CD4-positive, alpha-beta T cell (primary cell): ENCODE measurements around the gene ZNF860. TPM values are rescaled to one million over a fixed set of nuclear protein-coding genes. Genes with fewer than 3 reads are reported as not detected.

ENCODE experiments used
- ATAC-seq: fragments of 200-7000 bp; cut with Tn5 transposase; one replicate; pipeline ENCODE4 v1.10.0; 2022; ENCODE audit warnings: mild to moderate bottlenecking; ENCODE audit not compliant: poor library complexity
- CTCF ChIA-PET: fragments of 350-600 bp; sonication (Branson Sonifier 250); formaldehyde crosslinking; loops from one replicate; lab custom pipeline; 2021; ENCODE audit warnings: antibody characterized with exemption, inconsistent platforms; lab: Charles Lee
- POLR2A ChIA-PET: fragments of 350-600 bp; sonication (Branson Sonifier 250); formaldehyde crosslinking; loops from one replicate; lab custom pipeline; 2021; ENCODE audit warnings: antibody characterized with exemption, inconsistent platforms; lab: Charles Lee
- DNase-seq, 14 experiments: peaks; one replicate each; pipeline ENCODE4 v3.0.0-alpha.2; 2013 to 2020; ENCODE audit warnings: mixed read lengths in 2 of 14
- H3K27ac ChIP-seq, 2 donors: one replicate each; pipeline versions ENCODE4 v1.5.1 to v1.7.0; 2013; ENCODE audit warnings: low read length in 2 of 2, low read depth in 1 of 2, mild to moderate bottlenecking in 1 of 2
- H3K27me3 ChIP-seq, 2 experiments: 1 replicate in 1 of 2; 2 replicates in 1 of 2; pipeline versions ENCODE4 v1.6.1 to v1.7.0; 2013; ENCODE audit warnings: low read length in 2 of 2, control low read depth in 1 of 2, mild to moderate bottlenecking in 1 of 2, moderate library complexity in 1 of 2; ENCODE audit not compliant: insufficient read depth in 2 of 2, control insufficient read depth in 1 of 2
- H3K36me3 ChIP-seq: one replicate; pipeline ENCODE4 v1.6.1; 2013; ENCODE audit warnings: low read length, control low read depth; ENCODE audit not compliant: insufficient read depth
- H3K4me1 ChIP-seq: one replicate; pipeline ENCODE4 v1.6.1; 2013; ENCODE audit warnings: low read length, control low read depth; ENCODE audit not compliant: insufficient read depth
- H3K4me3 ChIP-seq: one replicate; pipeline ENCODE4 v1.5.1; 2013; ENCODE audit warnings: mild to moderate bottlenecking, low read length, moderate library complexity
- H3K9me3 ChIP-seq, 2 experiments: 1 replicate in 1 of 2; 2 replicates in 1 of 2; pipeline versions ENCODE4 v1.6.1 to v1.7.0; 2013; ENCODE audit warnings: low read length in 2 of 2, mild to moderate bottlenecking in 2 of 2, control low read depth in 1 of 2, moderate library complexity in 1 of 2; ENCODE audit not compliant: control insufficient read depth in 1 of 2, insufficient read depth in 1 of 2
- H3K27ac Mint-ChIP-seq: one replicate; pipeline ENCODE4 v1.8.0; 2020; ENCODE audit warnings: mixed read lengths
- H3K27me3 Mint-ChIP-seq: one replicate; pipeline ENCODE4 v1.8.0; 2021; ENCODE audit warnings: mixed read lengths
- H3K36me3 Mint-ChIP-seq: one replicate; pipeline ENCODE4 v1.8.0; 2021; ENCODE audit warnings: low read depth, mixed read lengths
- H3K4me1 Mint-ChIP-seq: one replicate; pipeline ENCODE4 v1.8.0; 2021; ENCODE audit warnings: low read depth, mixed read lengths
- H3K4me3 Mint-ChIP-seq: one replicate; pipeline ENCODE4 v1.8.0; 2020; ENCODE audit warnings: mild to moderate bottlenecking, mixed read lengths
- H3K9me3 Mint-ChIP-seq: one replicate; pipeline ENCODE4 v1.8.0; 2020; ENCODE audit warnings: mixed read lengths
- intact Hi-C, 2 experiments: fragments of 100-400 bp; cut with DNase I in 1 of 2; cut with micrococcal nuclease in 1 of 2; formaldehyde crosslinking; loops; one replicate each; pipeline versions ENCODE4 v1.15.1 to v1.9.0; 2023 to 2025; cut with DNase I, micrococcal nuclease
- total RNA-seq, 174 experiments: library from RNA in 2 of 174; stranded (reverse) in 2 of 174; gene quantifications; one replicate each; pipeline ENCODE4 v1.2.3 and lab custom pipeline; 2021 to 2026
- TF ChIP-seq, protein P1 (sequence below): fragments of 200-600 bp; IDR thresholded peaks from one replicate; pipeline ENCODE4 v1.8.0; 2022; ENCODE audit warnings: antibody characterized with exemption, mild to moderate bottlenecking

Gene ZNF860
- total RNA-seq, 2 experiments from 2014 or later, result not detected

- Histone ChIP-seq H3K4me3 (no peak overlapping the region), H3K9me3 (peaks cover 10 to 14% of the 10 kb centered on the region in 2 experiments), H3K27ac (no peak overlapping the region), H3K27me3 (peaks cover 0 to 2% of the 10 kb centered on the region in 2 experiments), H3K36me3 (no peaks in the 10 kb centered on the region), H3K4me1 (no peaks in the 10 kb centered on the region)
- DNase-seq (no peak), ATAC-seq (no peak)
- ChIA-PET POLR2A (no interaction called here), CTCF (no interaction called here)
- Mint-ChIP-seq H3K4me3 (no peak overlapping the region), H3K27ac (no peak overlapping the region), H3K36me3 (no peaks in the 10 kb centered on the region), H3K9me3 (peaks cover 7% of the 10 kb centered on the region), H3K27me3 (peaks cover 7% of the 10 kb centered on the region), H3K4me1 (no peaks in the 10 kb centered on the region)
- TF ChIP-seq, protein P1, sequence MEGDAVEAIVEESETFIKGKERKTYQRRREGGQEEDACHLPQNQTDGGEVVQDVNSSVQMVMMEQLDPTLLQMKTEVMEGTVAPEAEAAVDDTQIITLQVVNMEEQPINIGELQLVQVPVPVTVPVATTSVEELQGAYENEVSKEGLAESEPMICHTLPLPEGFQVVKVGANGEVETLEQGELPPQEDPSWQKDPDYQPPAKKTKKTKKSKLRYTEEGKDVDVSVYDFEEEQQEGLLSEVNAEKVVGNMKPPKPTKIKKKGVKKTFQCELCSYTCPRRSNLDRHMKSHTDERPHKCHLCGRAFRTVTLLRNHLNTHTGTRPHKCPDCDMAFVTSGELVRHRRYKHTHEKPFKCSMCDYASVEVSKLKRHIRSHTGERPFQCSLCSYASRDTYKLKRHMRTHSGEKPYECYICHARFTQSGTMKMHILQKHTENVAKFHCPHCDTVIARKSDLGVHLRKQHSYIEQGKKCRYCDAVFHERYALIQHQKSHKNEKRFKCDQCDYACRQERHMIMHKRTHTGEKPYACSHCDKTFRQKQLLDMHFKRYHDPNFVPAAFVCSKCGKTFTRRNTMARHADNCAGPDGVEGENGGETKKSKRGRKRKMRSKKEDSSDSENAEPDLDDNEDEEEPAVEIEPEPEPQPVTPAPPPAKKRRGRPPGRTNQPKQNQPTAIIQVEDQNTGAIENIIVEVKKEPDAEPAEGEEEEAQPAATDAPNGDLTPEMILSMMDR, result no peak
- intact Hi-C loops, result no loop called here
Measured at GRCh38 chr3:31953636-31954035, 27.9 kb upstream of the ZNF860 start.

- no peak for ATAC-seq
- Histone ChIP-seq H3K36me3 (no peaks in the 10 kb centered on the region), H3K4me3 (no peak overlapping the region), H3K9me3 (peaks cover 10 to 14% of the 10 kb centered on the region in 2 experiments), H3K27ac (no peak overlapping the region), H3K4me1 (no peaks in the 10 kb centered on the region), H3K27me3 (peaks cover 0 to 2% of the 10 kb centered on the region in 2 experiments)
- intact Hi-C loops, result no loop called here
- Mint-ChIP-seq H3K36me3 (no peaks in the 10 kb centered on the region), H3K27me3 (peaks cover 7% of the 10 kb centered on the region), H3K4me3 (no peak overlapping the region), H3K9me3 (peaks cover 7% of the 10 kb centered on the region), H3K4me1 (no peaks in the 10 kb centered on the region), H3K27ac (no peak overlapping the region)
- ChIA-PET POLR2A (no interaction called here), CTCF (no interaction called here)
- TF ChIP-seq, protein P1, result no peak
- no peak for DNase-seq
Measured at GRCh38 chr3:31955581-31955980, 26.0 kb upstream of the ZNF860 start.

DNA sequence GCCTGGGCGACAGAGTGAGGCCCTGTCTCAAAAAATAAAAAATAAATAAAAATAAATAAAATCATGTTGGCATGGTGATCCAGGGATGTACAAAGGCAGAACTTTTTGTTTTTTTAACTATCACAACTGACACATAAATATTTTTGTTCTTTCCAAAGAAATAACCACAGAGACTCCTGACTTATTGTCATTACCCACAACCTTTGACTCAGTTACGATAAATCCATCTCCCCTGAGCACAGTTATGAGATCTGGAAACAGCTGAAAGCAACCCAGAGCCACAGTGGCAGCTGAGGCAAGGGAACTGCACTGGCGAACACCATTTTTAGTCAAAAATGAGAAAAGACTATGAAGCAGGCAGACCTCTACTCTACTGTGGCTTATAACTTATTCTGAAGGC is 24.4 kb upstream of the ZNF860 start:
- H3K4me3 ChIP-seq, result no peak overlapping the region
- CTCF ChIA-PET, result no interaction called here
- H3K36me3 Mint-ChIP-seq, result no peaks in the 10 kb centered on the region
- TF ChIP-seq, protein P1, result no peak
- no peak for ATAC-seq
- no peaks in the 10 kb centered on the region for H3K36me3 ChIP-seq
- H3K4me3 Mint-ChIP-seq, result no peak overlapping the region
- no peak overlapping the region for H3K27ac Mint-ChIP-seq
- no peaks in the 10 kb centered on the region for H3K4me1 ChIP-seq
- peaks cover 3% of the 10 kb centered on the region for H3K27me3 Mint-ChIP-seq
- peaks cover 7% of the 10 kb centered on the region for H3K9me3 Mint-ChIP-seq
- peaks cover 10 to 14% of the 10 kb centered on the region in 2 experiments for H3K9me3 ChIP-seq
- POLR2A ChIA-PET, result no interaction called here
- no peak overlapping the region for H3K27ac ChIP-seq
- H3K4me1 Mint-ChIP-seq, result no peaks in the 10 kb centered on the region
- DNase-seq, result no peak
- peaks cover 0 to 2% of the 10 kb centered on the region in 2 experiments for H3K27me3 ChIP-seq
- intact Hi-C loops, result no loop called here
